ENCODE measurements around the gene MMS19.
"Not testable (repeated sequence)": the region's sequence is repeated elsewhere in the genome, so short reads cannot be mapped to it uniquely, and the experiment has no call there.

Gene MMS19

DNA sequence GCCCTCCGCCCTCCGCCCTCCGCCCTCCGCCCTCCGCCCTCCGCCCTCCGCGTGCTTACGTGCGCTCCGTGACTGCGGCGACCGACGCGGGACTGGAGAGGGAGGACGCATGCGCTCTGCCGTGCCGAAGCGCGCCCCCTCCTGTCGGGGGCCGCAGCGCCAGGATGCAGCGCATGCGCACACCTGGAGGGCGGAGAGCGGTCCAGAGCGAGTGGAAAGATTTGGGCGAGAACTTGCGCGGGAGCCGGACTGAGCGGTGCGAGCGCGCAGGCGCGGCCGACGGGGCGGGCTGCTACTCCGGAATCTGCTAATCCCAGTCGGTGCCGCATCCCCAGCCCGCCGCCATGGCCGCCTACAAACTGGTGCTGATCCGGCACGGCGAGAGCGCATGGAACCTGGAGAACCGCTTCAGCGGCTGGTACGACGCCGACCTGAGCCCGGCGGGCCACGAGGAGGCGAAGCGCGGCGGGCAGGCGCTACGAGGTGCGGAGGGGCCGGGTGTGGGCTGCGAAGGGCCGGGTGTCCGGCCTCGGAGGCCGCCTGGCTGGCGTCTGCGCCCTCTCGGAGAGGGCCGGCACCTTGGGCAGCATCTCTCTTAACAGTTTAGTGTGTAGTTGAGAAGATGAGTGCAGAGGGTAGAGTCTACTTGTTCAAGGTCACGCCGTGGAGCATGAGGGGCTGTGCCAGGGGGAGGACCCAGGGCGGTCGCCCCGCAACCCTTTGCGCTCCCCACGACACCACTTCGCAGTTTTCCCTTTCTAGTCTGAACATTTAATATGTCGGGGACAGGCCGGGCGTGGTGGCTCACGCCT lies 72.1 kb downstream of the MMS19 start, which contains the start of gene PGAM1:
Gene PGAM1 (plus strand): TSS at position 228 of the 812 bp plus-strand sequence. CDS start 117 bp downstream, at position 345.
- DNase-seq (ENCODE audit: low spot score) = peak; percentile 96

GRCh38 chr10:97423757-97424098 lies 74.5 kb downstream of the MMS19 start:
- DNase-seq (ENCODE audit: low spot score) = not testable (repeated sequence)

DNA sequence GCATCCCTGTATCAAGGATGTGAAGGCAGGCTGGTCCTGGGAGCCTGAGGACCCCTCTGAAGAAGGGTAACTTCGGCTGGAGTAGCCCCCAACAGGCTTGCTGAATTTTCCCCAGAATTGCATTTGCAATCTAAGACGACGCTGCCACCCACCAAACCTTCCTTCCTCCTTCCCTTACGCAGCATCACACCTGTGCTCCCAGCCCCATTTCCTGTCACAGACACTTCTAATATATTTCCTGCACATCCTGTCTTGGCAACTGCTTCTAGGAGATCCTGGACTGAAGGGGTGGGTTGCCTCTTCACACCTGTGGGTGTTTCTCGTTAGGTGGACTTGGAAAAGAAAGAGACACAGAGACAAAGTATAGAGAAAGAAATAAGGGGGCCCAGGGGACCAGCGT lies 81.7 kb downstream of the MMS19 start:
- DNase-seq (ENCODE audit: low spot score) = no peak

GRCh38 chr10:97412891-97413304 lies 85.3 kb downstream of the MMS19 start:
- DNase-seq (ENCODE audit: low spot score) = no peak

DNA sequence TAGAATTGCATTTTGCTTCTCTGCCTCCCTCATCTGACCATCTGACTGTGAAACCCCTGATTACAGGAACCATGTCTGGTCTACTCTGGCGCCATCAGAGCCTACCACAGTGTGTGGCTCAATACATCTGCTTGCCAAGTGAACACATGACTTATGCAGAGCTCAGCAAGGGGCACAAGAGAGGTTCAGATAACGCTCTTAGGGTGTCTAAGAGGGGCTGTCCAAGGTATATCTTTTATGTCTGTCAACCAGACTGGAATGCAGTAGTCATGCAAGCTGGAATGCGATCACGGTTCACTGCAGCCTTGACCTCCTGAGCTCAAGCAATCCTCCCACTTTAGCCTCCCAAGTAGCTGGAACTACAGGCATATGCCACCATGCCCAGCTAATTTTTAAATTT lies 86.8 kb downstream of the MMS19 start:
- no peak for DNase-seq (ENCODE audit: low spot score)

DNA sequence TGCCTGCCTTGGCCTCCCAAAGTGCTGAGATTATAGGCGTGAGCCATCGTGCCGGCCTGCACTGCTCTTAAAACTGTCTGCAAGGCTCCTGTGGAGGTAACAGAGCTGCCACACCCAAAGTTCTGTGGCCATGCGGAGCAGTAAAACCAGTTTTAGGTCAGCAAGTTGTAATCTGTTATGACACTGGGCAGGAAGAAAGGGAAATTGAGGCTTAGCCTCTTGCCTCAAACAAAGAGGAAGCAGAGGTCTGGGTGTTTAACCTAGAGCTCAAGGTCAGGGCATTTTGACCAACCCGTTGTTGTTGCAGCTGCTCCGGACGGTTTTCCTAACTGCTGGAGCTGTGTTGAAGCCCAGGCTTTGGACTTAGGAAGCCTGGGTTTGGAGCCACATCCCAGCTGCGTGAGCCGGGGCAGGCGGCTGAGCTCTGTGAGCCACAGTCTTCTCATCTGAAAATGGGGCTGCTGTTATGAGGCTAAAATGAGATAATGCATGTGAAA lies 89.7 kb downstream of the MMS19 start:
- no peak for DNase-seq (ENCODE audit: low spot score)
